HCT116 (cell line): ENCODE measurements around the gene PITPNC1. TPM values are rescaled to one million over a fixed set of nuclear protein-coding genes. Genes with fewer than 3 reads are reported as not detected.

Experiments
- ATAC-seq: fragments of 200-7000 bp; cut with Tn5 transposase; 2 replicates; pipeline ENCODE4 v1.9.1; 2020; ENCODE audit warnings: mild to moderate bottlenecking, moderate library complexity
- BruUV-seq: library from RNA; stranded (reverse); fragments of 400-500 nt; replicated peaks from 2 replicates; lab custom pipeline; 2021; lab: Mats Ljungman, UMichigan
- CTCF ChIA-PET: fragments of 300-600 bp; sonication (Branson Sonifier 250); formaldehyde crosslinking; loops from one replicate; lab custom pipeline; 2021; ENCODE audit warnings: antibody characterized with exemption; lab: Charles Lee
- POLR2A ChIA-PET: fragments of 300-600, 350-600 bp; sonication (Branson Sonifier 250); formaldehyde crosslinking; loops from one replicate; lab custom pipeline; 2021; ENCODE audit warnings: antibody characterized with exemption; lab: Charles Lee
- RAD21 ChIA-PET, 2 experiments: fragments of 300-600 bp; sonication (Branson Sonifier 250); formaldehyde crosslinking; loops; one replicate each; lab custom pipeline; 2023; ENCODE audit warnings: low total read pairs in 2 of 2; ENCODE audit not compliant: uncharacterized antibody in 2 of 2, unreplicated experiment in 2 of 2, low non-redundant PET in 1 of 2; lab: Charles Lee
- DNase-seq: peaks from one replicate; pipeline ENCODE4 v3.0.0-alpha.2; 2010; ENCODE audit warnings: low read depth, low spot score
- H2AFZ ChIP-seq: fragments of 200-600 bp; shearing (Covaris generic), sonication (generic); 2 replicates; pipeline ENCODE4 v1.6.1; 2017; ENCODE audit warnings: low read depth, mixed run types, mixed read lengths, antibody characterized with exemption, low read length; ENCODE audit not compliant: poor library complexity, severe bottlenecking
- H3K27ac ChIP-seq: 2 replicates; pipeline ENCODE4 v1.5.1; 2012; ENCODE audit warnings: low read depth, low read length
- H3K27me3 ChIP-seq: fragments of 200-600 bp; sonication (generic); 2 replicates; pipeline ENCODE4 v1.6.1; 2016; ENCODE audit warnings: mixed run types, low read length, mixed read lengths; ENCODE audit not compliant: insufficient read depth
- H3K36me3 ChIP-seq, 2 experiments: fragments of 200-500 bp in 1 of 2; fragments of 200-600 bp in 1 of 2; sonication (Bioruptor generic) in 1 of 2; sonication (generic) in 1 of 2; 2 replicates each; pipeline versions ENCODE4 v1.5.1 to v1.6.1; 2014 to 2016; ENCODE audit warnings: low read length in 2 of 2, inconsistent platforms in 1 of 2, mixed read lengths in 1 of 2, mixed run types in 1 of 2; ENCODE audit not compliant: insufficient read depth in 2 of 2, control insufficient read depth in 1 of 2
- H3K4me1 ChIP-seq, 2 experiments: fragments of 200-600 bp in 1 of 2; sonication (generic) in 1 of 2; 2 replicates each; pipeline versions ENCODE4 v1.5.1 to v1.6.1; 2012 to 2017; ENCODE audit warnings: low read length in 2 of 2, inconsistent platforms in 1 of 2, mild to moderate bottlenecking in 1 of 2, mixed read lengths in 1 of 2, mixed run types in 1 of 2, moderate library complexity in 1 of 2; ENCODE audit not compliant: insufficient read depth in 2 of 2, control insufficient read depth in 1 of 2
- H3K4me2 ChIP-seq: fragments of 200-600 bp; sonication (generic); 2 replicates; pipeline ENCODE4 v1.6.1; 2017; ENCODE audit warnings: mixed run types, low read length, mixed read lengths
- H3K4me3 ChIP-seq, 2 experiments: fragments of 200-600 bp in 1 of 2; sonication (generic) in 1 of 2; replicated peaks in 1 of 2; 2 replicates each; pipeline ENCODE4 v1.5.1; 2011 to 2016; ENCODE audit warnings: low read length in 2 of 2, control low read depth in 1 of 2, low read depth in 1 of 2, mild to moderate bottlenecking in 1 of 2, mixed read lengths in 1 of 2, mixed run types in 1 of 2
- H3K79me2 ChIP-seq: fragments of 200-600 bp; sonication (generic); 2 replicates; pipeline ENCODE4 v1.6.1; 2017; ENCODE audit warnings: mild to moderate bottlenecking, mixed run types, low read length, moderate library complexity, mixed read lengths; ENCODE audit not compliant: insufficient read depth
- H3K9ac ChIP-seq: fragments of 200-600 bp; sonication (generic); 2 replicates; pipeline ENCODE4 v1.6.1; 2016; ENCODE audit warnings: low read length, mixed read lengths
- H3K9me2 ChIP-seq: fragments of 200-600 bp; sonication (generic), shearing (Covaris generic); 2 replicates; pipeline ENCODE4 v1.6.1; 2017; ENCODE audit warnings: mixed run types, mild to moderate bottlenecking, moderate library complexity; ENCODE audit not compliant: insufficient read depth
- H3K9me3 ChIP-seq, 2 experiments: fragments of 200-500 bp in 1 of 2; fragments of 200-600 bp in 1 of 2; sonication (Bioruptor generic) in 1 of 2; sonication (generic) in 1 of 2; 2 replicates each; pipeline ENCODE4 v1.6.1; 2014 to 2017; ENCODE audit warnings: low read length in 2 of 2, mixed read lengths in 2 of 2, inconsistent platforms in 1 of 2, low read depth in 1 of 2, mild to moderate bottlenecking in 1 of 2, mixed run types in 1 of 2, moderate library complexity in 1 of 2; ENCODE audit not compliant: control insufficient read depth in 1 of 2, insufficient read depth in 1 of 2
- H4K20me1 ChIP-seq: fragments of 200-600 bp; sonication (generic), shearing (Covaris generic); 2 replicates; pipeline ENCODE4 v1.6.1; 2017; ENCODE audit warnings: mixed run types, mild to moderate bottlenecking, moderate library complexity; ENCODE audit not compliant: insufficient read depth
- CEBPB ChIP-seq: IDR thresholded peaks from 2 replicates; pipeline ENCODE4 v1.6.1; 2012; ENCODE audit warnings: low read depth
- EGR1 ChIP-seq: IDR thresholded peaks from 2 replicates; pipeline ENCODE4 v1.6.1; 2012; ENCODE audit warnings: low read depth
- EZH2 ChIP-seq: fragments of 200-600 bp; sonication (generic); IDR thresholded peaks from 2 replicates; pipeline ENCODE4 v1.6.1; 2017; ENCODE audit warnings: antibody characterized with exemption, mixed run types
- EZH2phosphoT487 ChIP-seq: fragments of 200-600 bp; IDR thresholded peaks from 2 replicates; pipeline ENCODE4 v1.6.1; 2018; ENCODE audit warnings: antibody characterized with exemption, borderline replicate concordance
- FOSL1 ChIP-seq: IDR thresholded peaks from 2 replicates; pipeline ENCODE4 v1.6.1; 2012; ENCODE audit warnings: low read depth
- JUND ChIP-seq: IDR thresholded peaks from 2 replicates; pipeline ENCODE4 v1.6.1; 2012
- POLR2A ChIP-seq: IDR thresholded peaks from 2 replicates; pipeline ENCODE4 v1.7.0; 2011; ENCODE audit warnings: borderline replicate concordance; ENCODE audit not compliant: insufficient read depth, insufficient read length; ENCODE audit errors: extremely low read depth
- POLR2AphosphoS5 ChIP-seq: IDR thresholded peaks from 2 replicates; pipeline ENCODE4 v1.6.1; 2011; ENCODE audit warnings: mild to moderate bottlenecking, low read depth, low read length, moderate library complexity
- RAD21 ChIP-seq: IDR thresholded peaks from 2 replicates; pipeline ENCODE4 v1.6.1; 2012; ENCODE audit warnings: low read depth, mild to moderate bottlenecking
- SIN3A ChIP-seq: IDR thresholded peaks from 2 replicates; pipeline ENCODE4 v1.6.1; 2012; ENCODE audit warnings: low read depth
- SRF ChIP-seq: IDR thresholded peaks from 2 replicates; pipeline ENCODE4 v1.6.1; 2012; ENCODE audit warnings: low read depth
- TCF7L2 ChIP-seq: IDR thresholded peaks from 2 replicates; pipeline ENCODE4 v1.7.0; 2011; ENCODE audit warnings: borderline replicate concordance, inconsistent platforms; ENCODE audit not compliant: insufficient read depth, insufficient read length; ENCODE audit errors: extremely low read depth
- ZNF274 ChIP-seq: fragments of 200-500 bp; sonication (Bioruptor generic); IDR thresholded peaks from 2 replicates; pipeline ENCODE4 v1.6.1; 2014; ENCODE audit warnings: mild to moderate bottlenecking, low read depth, low read length, inconsistent platforms
- intact Hi-C: fragments of 100-400 bp; cut with micrococcal nuclease; formaldehyde crosslinking; loops from 2 replicates; pipeline ENCODE4 v1.10.0; 2022
- total RNA-seq: library from RNA; stranded (reverse); gene quantifications from one replicate; pipeline ENCODE4 v1.2.1, GENCODE V29; 2021; ENCODE audit not compliant: unreplicated experiment
- TF ChIP-seq, protein P1 (sequence below): IDR thresholded peaks from 2 replicates; pipeline ENCODE4 v1.6.1; 2012
- TF ChIP-seq, protein P2 (sequence below), 3 experiments: fragments of 200-600 bp in 1 of 3; sonication (generic) in 1 of 3; IDR thresholded peaks in 2 of 3; conservative IDR thresholded peaks in 1 of 3; 2 replicates each; pipeline ENCODE4 v1.5.1; 2012 to 2017; ENCODE audit warnings: low read depth in 2 of 3, low read length in 2 of 3, antibody characterized with exemption in 1 of 3, borderline replicate concordance in 1 of 3, control low read depth in 1 of 3, mild to moderate bottlenecking in 1 of 3, mixed read lengths in 1 of 3, mixed run types in 1 of 3, moderate library complexity in 1 of 3; ENCODE audit not compliant: insufficient read depth in 1 of 3
- TF ChIP-seq, protein P3 (sequence below): IDR thresholded peaks from 2 replicates; pipeline ENCODE4 v1.6.1; 2012; ENCODE audit warnings: low read depth
- TF ChIP-seq, protein P4 (sequence below): IDR thresholded peaks from 2 replicates; pipeline ENCODE4 v1.6.1; 2012

Gene PITPNC1
- total RNA-seq, 1 experiment from 2014 or later, result 41.9 TPM

DNA sequence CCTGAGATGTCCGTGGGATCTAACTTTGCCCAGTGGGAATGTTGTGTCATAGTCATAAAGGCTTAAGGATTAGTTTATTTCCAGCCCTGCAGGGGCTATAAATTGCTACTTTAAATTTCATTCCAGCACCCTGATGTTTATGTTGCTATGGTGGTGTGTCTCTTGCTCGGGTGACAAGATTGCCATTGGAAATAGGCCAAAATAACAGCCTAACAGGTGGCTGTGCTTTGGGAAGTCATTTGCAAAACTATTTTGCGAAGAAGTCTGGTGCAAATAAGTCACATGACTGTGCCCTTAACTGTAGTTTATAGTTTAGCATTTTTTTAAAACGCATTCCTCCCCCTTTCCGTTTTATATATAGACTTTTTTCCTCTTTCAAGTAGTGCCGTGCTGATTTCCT is 23.1 kb downstream of the PITPNC1 start:
- H3K9me2 ChIP-seq, result no peaks in the 10 kb centered on the region
- H3K27ac ChIP-seq, result no peak overlapping the region
- no peak overlapping the region for H3K4me3 ChIP-seq
- TF ChIP-seq FOSL1 (no peak), POLR2AphosphoS5 (no peak), RAD21 (no peak), TCF7L2 (no peak), EZH2phosphoT487 (no peak)
- TF ChIP-seq, protein P1, sequence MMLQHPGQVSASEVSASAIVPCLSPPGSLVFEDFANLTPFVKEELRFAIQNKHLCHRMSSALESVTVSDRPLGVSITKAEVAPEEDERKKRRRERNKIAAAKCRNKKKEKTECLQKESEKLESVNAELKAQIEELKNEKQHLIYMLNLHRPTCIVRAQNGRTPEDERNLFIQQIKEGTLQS, result no peak
- TF ChIP-seq, protein P2, sequence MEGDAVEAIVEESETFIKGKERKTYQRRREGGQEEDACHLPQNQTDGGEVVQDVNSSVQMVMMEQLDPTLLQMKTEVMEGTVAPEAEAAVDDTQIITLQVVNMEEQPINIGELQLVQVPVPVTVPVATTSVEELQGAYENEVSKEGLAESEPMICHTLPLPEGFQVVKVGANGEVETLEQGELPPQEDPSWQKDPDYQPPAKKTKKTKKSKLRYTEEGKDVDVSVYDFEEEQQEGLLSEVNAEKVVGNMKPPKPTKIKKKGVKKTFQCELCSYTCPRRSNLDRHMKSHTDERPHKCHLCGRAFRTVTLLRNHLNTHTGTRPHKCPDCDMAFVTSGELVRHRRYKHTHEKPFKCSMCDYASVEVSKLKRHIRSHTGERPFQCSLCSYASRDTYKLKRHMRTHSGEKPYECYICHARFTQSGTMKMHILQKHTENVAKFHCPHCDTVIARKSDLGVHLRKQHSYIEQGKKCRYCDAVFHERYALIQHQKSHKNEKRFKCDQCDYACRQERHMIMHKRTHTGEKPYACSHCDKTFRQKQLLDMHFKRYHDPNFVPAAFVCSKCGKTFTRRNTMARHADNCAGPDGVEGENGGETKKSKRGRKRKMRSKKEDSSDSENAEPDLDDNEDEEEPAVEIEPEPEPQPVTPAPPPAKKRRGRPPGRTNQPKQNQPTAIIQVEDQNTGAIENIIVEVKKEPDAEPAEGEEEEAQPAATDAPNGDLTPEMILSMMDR (IDR thresholded peaks at IDR 0.05 in 2 of 3, conservative IDR thresholded peaks at IDR 0.05 in 1 of 3; ENCODE audit: borderline replicate concordance in 1 of 3, insufficient read depth in 1 of 3, low read depth in 2 of 3, low read length in 2 of 3), result no peak
- ATAC-seq (no peak), DNase-seq (no peak)
- intact Hi-C loops, result loop anchor here (10.0 kb wide), 1 partner anchor 985 kb away; no protein-coding TSS in a partner anchor
- no peaks in the 10 kb centered on the region for H3K9me3 ChIP-seq
- no peak overlapping the region for H3K4me2 ChIP-seq
- H3K79me2 ChIP-seq, result peaks cover 41% of the 10 kb centered on the region
- RAD21 ChIA-PET, result no interaction called here
- H2AFZ ChIP-seq, result no peak overlapping the region
- CTCF ChIA-PET, result no interaction called here
- no peaks in the 10 kb centered on the region for H3K27me3 ChIP-seq
- H3K9ac ChIP-seq, result no peak overlapping the region
- POLR2A ChIA-PET, result no interaction called here
- no peaks in the 10 kb centered on the region for H3K36me3 ChIP-seq
- BruUV-seq, result no TSS peak
- no peaks in the 10 kb centered on the region for H4K20me1 ChIP-seq
- H3K4me1 ChIP-seq, result peaks cover 0 to 9% of the 10 kb centered on the region in 2 experiments; a peak in 2 of 4 replicates

DNA sequence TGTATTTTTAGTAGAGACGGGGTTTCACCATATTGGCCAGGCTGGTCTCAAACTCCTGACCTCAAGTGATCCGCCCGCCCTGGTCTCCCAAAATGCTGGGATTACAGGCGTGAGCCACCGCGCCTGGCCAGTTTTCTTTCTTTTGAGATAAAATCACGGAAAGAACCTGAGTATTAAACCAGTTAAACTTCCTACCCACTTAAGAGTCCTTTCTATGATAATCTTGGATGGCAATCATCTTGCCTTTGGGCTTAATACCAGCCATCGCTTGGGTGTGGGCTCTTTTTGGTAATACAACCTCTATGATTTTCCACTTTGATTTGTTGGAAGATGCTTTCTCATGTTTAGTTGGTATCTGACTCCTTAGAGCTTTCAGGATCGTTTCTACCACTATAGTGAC is 24.0 kb downstream of the PITPNC1 start:
- intact Hi-C loops, result loop anchor here (10.0 kb wide), 1 partner anchor 984 kb away; no protein-coding TSS in a partner anchor
- peaks cover 37% of the 10 kb centered on the region for H3K79me2 ChIP-seq
- RAD21 ChIA-PET, result no interaction called here
- TF ChIP-seq ZNF274 (no peak), EZH2 (no peak), RAD21 (no peak), SIN3A (no peak), POLR2AphosphoS5 (no peak), FOSL1 (no peak), CEBPB (no peak), SRF (no peak), JUND (no peak), POLR2A (no peak), EGR1 (no peak)
- TF ChIP-seq, protein P3, sequence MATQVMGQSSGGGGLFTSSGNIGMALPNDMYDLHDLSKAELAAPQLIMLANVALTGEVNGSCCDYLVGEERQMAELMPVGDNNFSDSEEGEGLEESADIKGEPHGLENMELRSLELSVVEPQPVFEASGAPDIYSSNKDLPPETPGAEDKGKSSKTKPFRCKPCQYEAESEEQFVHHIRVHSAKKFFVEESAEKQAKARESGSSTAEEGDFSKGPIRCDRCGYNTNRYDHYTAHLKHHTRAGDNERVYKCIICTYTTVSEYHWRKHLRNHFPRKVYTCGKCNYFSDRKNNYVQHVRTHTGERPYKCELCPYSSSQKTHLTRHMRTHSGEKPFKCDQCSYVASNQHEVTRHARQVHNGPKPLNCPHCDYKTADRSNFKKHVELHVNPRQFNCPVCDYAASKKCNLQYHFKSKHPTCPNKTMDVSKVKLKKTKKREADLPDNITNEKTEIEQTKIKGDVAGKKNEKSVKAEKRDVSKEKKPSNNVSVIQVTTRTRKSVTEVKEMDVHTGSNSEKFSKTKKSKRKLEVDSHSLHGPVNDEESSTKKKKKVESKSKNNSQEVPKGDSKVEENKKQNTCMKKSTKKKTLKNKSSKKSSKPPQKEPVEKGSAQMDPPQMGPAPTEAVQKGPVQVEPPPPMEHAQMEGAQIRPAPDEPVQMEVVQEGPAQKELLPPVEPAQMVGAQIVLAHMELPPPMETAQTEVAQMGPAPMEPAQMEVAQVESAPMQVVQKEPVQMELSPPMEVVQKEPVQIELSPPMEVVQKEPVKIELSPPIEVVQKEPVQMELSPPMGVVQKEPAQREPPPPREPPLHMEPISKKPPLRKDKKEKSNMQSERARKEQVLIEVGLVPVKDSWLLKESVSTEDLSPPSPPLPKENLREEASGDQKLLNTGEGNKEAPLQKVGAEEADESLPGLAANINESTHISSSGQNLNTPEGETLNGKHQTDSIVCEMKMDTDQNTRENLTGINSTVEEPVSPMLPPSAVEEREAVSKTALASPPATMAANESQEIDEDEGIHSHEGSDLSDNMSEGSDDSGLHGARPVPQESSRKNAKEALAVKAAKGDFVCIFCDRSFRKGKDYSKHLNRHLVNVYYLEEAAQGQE, result no peak
- TF ChIP-seq, protein P4, sequence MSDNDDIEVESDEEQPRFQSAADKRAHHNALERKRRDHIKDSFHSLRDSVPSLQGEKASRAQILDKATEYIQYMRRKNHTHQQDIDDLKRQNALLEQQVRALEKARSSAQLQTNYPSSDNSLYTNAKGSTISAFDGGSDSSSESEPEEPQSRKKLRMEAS, result no peak

More for the DNA sequence above, 24.0 kb downstream of the PITPNC1 start:
- ATAC-seq (no peak), DNase-seq (no peak)
- Histone ChIP-seq H3K9me3 (no peaks in the 10 kb centered on the region), H3K27ac (no peak overlapping the region), H3K4me3 (no peak overlapping the region), H4K20me1 (no peaks in the 10 kb centered on the region), H2AFZ (no peak overlapping the region), H3K9ac (no peak overlapping the region), H3K36me3 (no peaks in the 10 kb centered on the region), H3K4me1 (peaks cover 0 to 9% of the 10 kb centered on the region in 2 experiments; a peak in 2 of 4 replicates), H3K4me2 (no peak overlapping the region), H3K9me2 (no peaks in the 10 kb centered on the region), H3K27me3 (no peaks in the 10 kb centered on the region)
- ChIA-PET POLR2A (interaction anchor here (0.6 kb wide), 1 partner anchor 34 kb away, joined by 3 read pairs; no protein-coding TSS in a partner anchor), CTCF (no interaction called here)
- no TSS peak for BruUV-seq
